HEK293T (cell line): ENCODE data around the gene RFX6.

Experiments used
- CTCF ChIA-PET: fragments of 350-600 bp; formaldehyde crosslinking; extraction: SDS; loops from one replicate; lab custom pipeline; 2021; ENCODE audit warnings: antibody characterized with exemption, inconsistent platforms; lab: Yijun Ruan, JAX
- POLR2A ChIA-PET: fragments of 350-600 bp; formaldehyde crosslinking; extraction: SDS; loops from one replicate; lab custom pipeline; 2020; ENCODE audit warnings: antibody characterized with exemption, inconsistent platforms; lab: Yijun Ruan, JAX
- DNase-seq: peaks from one replicate; pipeline ENCODE4 v3.0.0; 2012; ENCODE audit warnings: mixed read lengths; ENCODE audit errors: extremely low spot score
- ARNT ChIP-seq: fragments of 450-650 bp; IDR thresholded peaks from 2 replicates; pipeline ENCODE4 v1.6.1; 2017; ENCODE audit warnings: mild to moderate bottlenecking
- BHLHE40 ChIP-seq: fragments of 450-650 bp; IDR thresholded peaks from 2 replicates; pipeline ENCODE4 v1.6.1; 2016; ENCODE audit warnings: mild to moderate bottlenecking, moderate library complexity, borderline replicate concordance
- CTBP1 ChIP-seq: fragments of 450-650 bp; IDR thresholded peaks from 2 replicates; pipeline ENCODE4 v1.6.1; 2016; ENCODE audit warnings: borderline replicate concordance
- ELF4 ChIP-seq: fragments of 450-650 bp; IDR thresholded peaks from 2 replicates; pipeline ENCODE4 v1.6.1; 2017; ENCODE audit warnings: antibody characterized with exemption
- FOXA1 ChIP-seq: fragments of 450-650 bp; IDR thresholded peaks from 2 replicates; pipeline ENCODE4 v1.6.1; 2016; ENCODE audit warnings: mild to moderate bottlenecking
- FOXK2 ChIP-seq: fragments of 450-650 bp; IDR thresholded peaks from 2 replicates; pipeline ENCODE4 v1.6.1; 2016; ENCODE audit warnings: mild to moderate bottlenecking
- FOXM1 ChIP-seq: fragments of 450-650 bp; IDR thresholded peaks from 2 replicates; pipeline ENCODE4 v1.6.1; 2017; ENCODE audit warnings: mild to moderate bottlenecking, borderline replicate concordance
- HDGF ChIP-seq: fragments of 450-650 bp; IDR thresholded peaks from 2 replicates; pipeline ENCODE4 v1.6.1; 2017; ENCODE audit warnings: antibody characterized with exemption, borderline replicate concordance
- L3MBTL2 ChIP-seq: fragments of 450-650 bp; conservative IDR thresholded peaks from 2 replicates; pipeline ENCODE4 v1.6.1; 2016; ENCODE audit warnings: mild to moderate bottlenecking
- LEF1 ChIP-seq: fragments of 450-650 bp; IDR thresholded peaks from 2 replicates; pipeline ENCODE4 v1.6.1; 2017; ENCODE audit warnings: mild to moderate bottlenecking, borderline replicate concordance
- NFRKB ChIP-seq: fragments of 450-650 bp; IDR thresholded peaks from 2 replicates; pipeline ENCODE4 v1.6.1; 2016; ENCODE audit warnings: mild to moderate bottlenecking, moderate library complexity
- PKNOX1 ChIP-seq: fragments of 450-650 bp; IDR thresholded peaks from 2 replicates; pipeline ENCODE4 v1.6.1; 2016
- SP1 ChIP-seq: fragments of 450-650 bp; IDR thresholded peaks from 2 replicates; pipeline ENCODE4 v1.6.1; 2017
- SUZ12 ChIP-seq: fragments of 450-650 bp; IDR thresholded peaks from 2 replicates; pipeline ENCODE4 v1.6.1; 2016; ENCODE audit warnings: mild to moderate bottlenecking
- TARDBP ChIP-seq: fragments of 450-650 bp; IDR thresholded peaks from 2 replicates; pipeline ENCODE4 v1.6.1; 2016
- ZNF384 ChIP-seq: fragments of 450-650 bp; IDR thresholded peaks from 2 replicates; pipeline ENCODE4 v1.6.1; 2016

The RFX6 gene

GRCh38 chr6:116948533-116949304, 71.7 kb downstream of the RFX6 start:
- ChIA-PET CTCF (no interaction called here), POLR2A (no interaction called here)
- TF ChIP-seq HDGF (no peak), BHLHE40 (no peak), PKNOX1 (no peak), ARNT (no peak), FOXM1 (no peak), SUZ12 (no peak), L3MBTL2 (no peak), FOXK2 (no peak), CTBP1 (no peak), SP1 (no peak), NFRKB (no peak), TARDBP (no peak), ELF4 (no peak), FOXA1 (no peak), LEF1 (no peak), ZNF384 (no peak)
- DNase-seq, result no peak

GRCh38 chr6:116949964-116950363, 72.9 kb downstream of the RFX6 start:
- ChIA-PET POLR2A (no interaction called here), CTCF (interaction anchor here (0.6 to 1.2 kb wide), 2 partner anchors 69 to 220 kb away, joined by 3 read pairs; no protein-coding TSS in a partner anchor)
- no peak for DNase-seq
- no peak for TF ChIP-seq ELF4
- TF ChIP-seq BHLHE40, result no peak
- TF ChIP-seq ARNT, result no peak
- TF ChIP-seq FOXA1, result no peak
- TF ChIP-seq CTBP1, result 0 out of 2 replicates have a peak, but pooled peaks have one; percentile 28
- no peak for TF ChIP-seq TARDBP
- TF ChIP-seq FOXM1, result no peak

- no peak for DNase-seq
- ChIA-PET POLR2A (no interaction called here), CTCF (interaction anchor here (0.6 to 1.0 kb wide), 2 partner anchors 14 to 868 kb away, joined by 3 to 4 read pairs; no protein-coding TSS in a partner anchor)
- TF ChIP-seq LEF1 (no peak), TARDBP (no peak), ELF4 (no peak), PKNOX1 (no peak), ZNF384 (no peak), SUZ12 (no peak), BHLHE40 (no peak), HDGF (no peak), ARNT (no peak), SP1 (no peak), FOXM1 (no peak), FOXK2 (no peak), FOXA1 (no peak), L3MBTL2 (no peak), NFRKB (no peak), CTBP1 (no peak)
These were observed 77.3 kb downstream of the RFX6 start for GRCh38 chr6:116954335-116954734.

GRCh38 chr6:116954938-116955337, 77.9 kb downstream of the RFX6 start:
- ChIA-PET POLR2A (no interaction called here), CTCF (interaction anchor here (0.6 to 1.0 kb wide), 2 partner anchors 14 to 869 kb away, joined by 3 to 4 read pairs; no protein-coding TSS in a partner anchor)
- no peak for DNase-seq
- no peak for TF ChIP-seq PKNOX1
- no peak for TF ChIP-seq ZNF384
- TF ChIP-seq FOXK2, result no peak
- TF ChIP-seq CTBP1, result no peak
- TF ChIP-seq LEF1, result no peak
- no peak for TF ChIP-seq SUZ12
- TF ChIP-seq HDGF, result no peak
- no peak for TF ChIP-seq L3MBTL2
- no peak for TF ChIP-seq NFRKB

- ChIA-PET CTCF (interaction anchor here (1.4 kb wide), 1 partner anchor 14 kb away, joined by 7 read pairs; no protein-coding TSS in a partner anchor), POLR2A (no interaction called here)
- DNase-seq, result no peak
- TF ChIP-seq L3MBTL2, result no peak
- TF ChIP-seq ELF4, result no peak
- TF ChIP-seq ZNF384, result no peak
- TF ChIP-seq PKNOX1, result no peak
- no peak for TF ChIP-seq HDGF
- TF ChIP-seq FOXK2, result no peak
- no peak for TF ChIP-seq FOXM1
- TF ChIP-seq LEF1, result no peak
- TF ChIP-seq ARNT, result no peak
- no peak for TF ChIP-seq CTBP1
- no peak for TF ChIP-seq TARDBP
- TF ChIP-seq FOXA1, result no peak
- no peak for TF ChIP-seq SUZ12
- TF ChIP-seq BHLHE40, result no peak
- no peak for TF ChIP-seq SP1
These were observed 78.7 kb downstream of the RFX6 start for GRCh38 chr6:116955773-116956172.
